Gastroesophageal sphincter (tissue), 4 donors: ENCODE data around the gene CCDC47. TPM values are rescaled to one million over a fixed set of nuclear protein-coding genes. Genes with fewer than 3 reads are reported as not detected.
A peak's percentile ranks its signal among the peaks of the same experiment; 100 is the strongest.

Experiments
- ATAC-seq: fragments of 150-250 bp; one replicate; pipeline ENCODE4 v1.9.1; 2016; ENCODE audit warnings: mild to moderate bottlenecking, moderate library complexity
- H3K27ac ChIP-seq, 4 donors: fragments of 200-600 bp; sonication (generic) in 3 of 4; 1 replicate in 3 of 4; 2 replicates in 1 of 4; pipeline ENCODE4 v1.5.1; 2016 to 2019
- H3K27me3 ChIP-seq: fragments of 200-600 bp; sonication (generic); one replicate; pipeline ENCODE4 v1.5.1; 2019
- H3K36me3 ChIP-seq, 2 donors: fragments of 200-600 bp; sonication (generic); one replicate each; pipeline ENCODE4 v1.5.1; 2019; ENCODE audit warnings: control low read depth in 1 of 2
- H3K4me1 ChIP-seq, 3 donors: fragments of 200-600 bp; sonication (generic); 1 replicate in 2 of 3; 2 replicates in 1 of 3; pipeline ENCODE4 v1.5.1; 2016 to 2019; ENCODE audit warnings: control low read depth in 2 of 3
- H3K4me3 ChIP-seq, 2 donors: fragments of 200-600 bp; sonication (generic); one replicate each; pipeline ENCODE4 v1.5.1; 2019; ENCODE audit warnings: mild to moderate bottlenecking in 1 of 2, moderate library complexity in 1 of 2
- H3K9me3 ChIP-seq, 3 donors: fragments of 200-600 bp; sonication (generic); one replicate each; pipeline ENCODE4 v1.5.1; 2017 to 2019; ENCODE audit warnings: control low read depth in 2 of 3
- EP300 ChIP-seq: sonication (generic); formaldehyde crosslinking; IDR thresholded peaks from one replicate; pipeline ENCODE4 v1.6.1; 2017; ENCODE audit warnings: antibody characterized with exemption, mild to moderate bottlenecking
- POLR2A ChIP-seq, 2 donors: fragments of 450-650 bp; IDR thresholded peaks; one replicate each; pipeline ENCODE4 v1.6.1; 2017; ENCODE audit warnings: antibody characterized with exemption in 2 of 2, mild to moderate bottlenecking in 2 of 2, moderate library complexity in 1 of 2
- POLR2AphosphoS5 ChIP-seq: sonication (generic); formaldehyde crosslinking; IDR thresholded peaks from one replicate; pipeline ENCODE4 v1.6.1; 2017; ENCODE audit warnings: antibody characterized with exemption
- WGBS, 2 donors: methylation state at CpG; one replicate each; pipeline ENCODE4 v1.1.5; 2018; ENCODE audit warnings: low coverage in 1 of 2; 5-methylcytosine and 5-hydroxymethylcytosine counted together
- total RNA-seq, 4 donors: library from RNA; depleted of rRNA; stranded (reverse); fragments of >200 nt; gene quantifications; one replicate each; pipeline ENCODE4 v1.1.0, GENCODE V29; 2016
- TF ChIP-seq, protein P1 (sequence below), 4 experiments: fragments of 200-600 bp in 2 of 4; fragments of 450-650 bp in 2 of 4; sonication (generic) in 1 of 4; IDR thresholded peaks; one replicate each; pipeline ENCODE4 v1.5.1; 2017 to 2019; ENCODE audit warnings: antibody characterized with exemption in 4 of 4, mild to moderate bottlenecking in 2 of 4, moderate library complexity in 2 of 4

Gene CCDC47
- total RNA-seq, 4 donors from 2014 or later, result 53.1 to 62.0 (median 58.9) TPM

DNA sequence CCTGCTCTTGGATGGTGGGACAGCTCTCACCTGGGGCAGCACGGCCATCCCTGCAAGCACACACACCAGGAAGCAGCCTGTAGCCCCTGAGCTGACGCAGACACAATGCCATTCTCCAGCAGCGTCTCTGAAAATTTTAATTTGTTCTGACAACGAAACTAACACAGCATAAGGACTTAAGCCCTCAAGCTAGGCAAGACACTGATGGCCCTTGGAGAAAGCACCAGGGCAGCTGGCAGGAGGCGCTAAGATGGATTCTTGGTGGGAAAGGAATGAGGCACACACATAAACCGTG lies 70.7 kb downstream of the CCDC47 start:
- no peak overlapping the region for H3K4me3 ChIP-seq
- no peaks in the 10 kb centered on the region for H3K27me3 ChIP-seq
- peaks cover 0 to 45% (median 18%) of the 10 kb centered on the region in 3 donors for H3K4me1 ChIP-seq
- no peak for ATAC-seq
- H3K36me3 ChIP-seq, result peaks cover 0 to 52% of the 10 kb centered on the region in 2 donors
- 68 to 93% methylated on average over 2 to 3 of the region's 6 CpGs for WGBS, 2 donors
- no peak for TF ChIP-seq POLR2AphosphoS5
- no peak for TF ChIP-seq EP300
- TF ChIP-seq POLR2A (IDR thresholded peaks at IDR 0.05), result no peak
- TF ChIP-seq, protein P1, sequence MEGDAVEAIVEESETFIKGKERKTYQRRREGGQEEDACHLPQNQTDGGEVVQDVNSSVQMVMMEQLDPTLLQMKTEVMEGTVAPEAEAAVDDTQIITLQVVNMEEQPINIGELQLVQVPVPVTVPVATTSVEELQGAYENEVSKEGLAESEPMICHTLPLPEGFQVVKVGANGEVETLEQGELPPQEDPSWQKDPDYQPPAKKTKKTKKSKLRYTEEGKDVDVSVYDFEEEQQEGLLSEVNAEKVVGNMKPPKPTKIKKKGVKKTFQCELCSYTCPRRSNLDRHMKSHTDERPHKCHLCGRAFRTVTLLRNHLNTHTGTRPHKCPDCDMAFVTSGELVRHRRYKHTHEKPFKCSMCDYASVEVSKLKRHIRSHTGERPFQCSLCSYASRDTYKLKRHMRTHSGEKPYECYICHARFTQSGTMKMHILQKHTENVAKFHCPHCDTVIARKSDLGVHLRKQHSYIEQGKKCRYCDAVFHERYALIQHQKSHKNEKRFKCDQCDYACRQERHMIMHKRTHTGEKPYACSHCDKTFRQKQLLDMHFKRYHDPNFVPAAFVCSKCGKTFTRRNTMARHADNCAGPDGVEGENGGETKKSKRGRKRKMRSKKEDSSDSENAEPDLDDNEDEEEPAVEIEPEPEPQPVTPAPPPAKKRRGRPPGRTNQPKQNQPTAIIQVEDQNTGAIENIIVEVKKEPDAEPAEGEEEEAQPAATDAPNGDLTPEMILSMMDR (IDR thresholded peaks at IDR 0.05), result no peak
- no peaks in the 10 kb centered on the region for H3K9me3 ChIP-seq
- no peak overlapping the region for H3K27ac ChIP-seq

DNA sequence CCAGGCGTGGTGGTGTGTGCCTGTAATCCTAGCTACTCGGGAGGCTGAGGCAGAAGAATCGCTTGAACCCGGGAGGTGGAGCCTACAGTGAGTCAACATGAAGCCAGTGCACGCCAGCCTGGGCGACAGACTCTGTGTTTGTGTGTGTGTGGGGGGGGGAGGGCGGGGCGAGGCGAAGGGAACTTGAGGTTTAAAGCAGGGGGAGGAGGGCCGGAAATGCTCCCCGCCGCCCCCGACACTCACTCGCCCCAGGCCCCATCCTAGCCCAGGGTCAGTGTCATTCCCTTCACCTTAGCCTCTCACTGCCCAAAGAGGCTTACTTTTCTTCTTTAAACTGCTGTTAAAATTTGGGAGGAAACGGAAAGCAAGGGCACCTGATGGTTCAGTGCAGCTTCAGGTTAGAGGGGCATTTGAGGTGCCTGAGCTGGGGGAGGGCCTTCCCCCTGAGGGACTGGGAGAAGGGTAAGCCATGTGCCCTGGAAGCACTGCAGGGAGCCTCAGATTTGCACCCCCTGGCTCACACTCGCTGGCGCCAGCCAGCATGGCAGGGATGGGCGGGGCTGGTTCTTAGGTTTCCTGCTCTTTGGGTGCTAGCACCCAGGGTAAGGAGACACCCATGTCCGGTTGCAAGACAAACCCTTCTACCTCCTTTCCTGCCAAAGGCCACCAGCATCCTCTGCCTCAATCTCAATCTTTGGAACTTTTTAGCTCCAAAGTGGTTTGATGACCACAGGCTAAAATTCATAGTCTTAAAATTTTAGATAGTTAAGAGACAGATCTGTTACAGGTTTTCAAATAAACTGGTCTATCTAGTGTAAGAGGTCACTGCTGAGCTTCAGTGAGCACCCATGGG lies 71.3 kb downstream of the CCDC47 start:
- Histone ChIP-seq H3K4me3 (no peak overlapping the region), H3K27me3 (no peaks in the 10 kb centered on the region), H3K27ac (peak overlapping the region in 2 of 4 donors; percentile 17 to 76), H3K36me3 (peaks cover 0 to 46% of the 10 kb centered on the region in 2 donors), H3K4me1 (peaks cover 0 to 51% (median 19%) of the 10 kb centered on the region in 3 donors), H3K9me3 (no peaks in the 10 kb centered on the region)
- ATAC-seq, result no peak
- 80% methylated on average over 1 to 8 of the region's 19 CpGs for WGBS, 2 donors
- TF ChIP-seq POLR2AphosphoS5 (no peak), EP300 (no peak), POLR2A (IDR thresholded peaks at IDR 0.05) (no peak)
- TF ChIP-seq, protein P1 (IDR thresholded peaks at IDR 0.05), result no peak

DNA sequence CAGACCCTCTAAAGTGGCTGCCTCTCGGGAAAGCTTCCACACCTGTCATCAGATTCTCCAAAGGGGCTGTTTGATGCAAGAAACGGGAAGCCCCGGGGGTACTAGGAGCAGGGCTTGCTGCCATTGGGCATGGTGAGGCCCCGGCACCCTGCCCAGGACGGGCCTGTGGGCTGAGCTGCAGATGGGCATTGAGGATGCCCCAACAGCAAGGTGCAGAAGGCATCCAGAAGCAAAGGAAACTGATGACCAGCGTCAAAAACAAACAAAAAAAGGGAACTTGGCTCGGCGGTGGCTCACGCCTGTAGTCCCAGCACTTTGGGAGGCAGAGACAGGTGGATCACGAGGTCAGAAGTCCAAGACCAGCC lies 72.0 kb downstream of the CCDC47 start:
- TF ChIP-seq POLR2AphosphoS5 (no peak), POLR2A (IDR thresholded peaks at IDR 0.05) (no peak), EP300 (no peak)
- TF ChIP-seq, protein P1 (IDR thresholded peaks at IDR 0.05), result no peak

DNA sequence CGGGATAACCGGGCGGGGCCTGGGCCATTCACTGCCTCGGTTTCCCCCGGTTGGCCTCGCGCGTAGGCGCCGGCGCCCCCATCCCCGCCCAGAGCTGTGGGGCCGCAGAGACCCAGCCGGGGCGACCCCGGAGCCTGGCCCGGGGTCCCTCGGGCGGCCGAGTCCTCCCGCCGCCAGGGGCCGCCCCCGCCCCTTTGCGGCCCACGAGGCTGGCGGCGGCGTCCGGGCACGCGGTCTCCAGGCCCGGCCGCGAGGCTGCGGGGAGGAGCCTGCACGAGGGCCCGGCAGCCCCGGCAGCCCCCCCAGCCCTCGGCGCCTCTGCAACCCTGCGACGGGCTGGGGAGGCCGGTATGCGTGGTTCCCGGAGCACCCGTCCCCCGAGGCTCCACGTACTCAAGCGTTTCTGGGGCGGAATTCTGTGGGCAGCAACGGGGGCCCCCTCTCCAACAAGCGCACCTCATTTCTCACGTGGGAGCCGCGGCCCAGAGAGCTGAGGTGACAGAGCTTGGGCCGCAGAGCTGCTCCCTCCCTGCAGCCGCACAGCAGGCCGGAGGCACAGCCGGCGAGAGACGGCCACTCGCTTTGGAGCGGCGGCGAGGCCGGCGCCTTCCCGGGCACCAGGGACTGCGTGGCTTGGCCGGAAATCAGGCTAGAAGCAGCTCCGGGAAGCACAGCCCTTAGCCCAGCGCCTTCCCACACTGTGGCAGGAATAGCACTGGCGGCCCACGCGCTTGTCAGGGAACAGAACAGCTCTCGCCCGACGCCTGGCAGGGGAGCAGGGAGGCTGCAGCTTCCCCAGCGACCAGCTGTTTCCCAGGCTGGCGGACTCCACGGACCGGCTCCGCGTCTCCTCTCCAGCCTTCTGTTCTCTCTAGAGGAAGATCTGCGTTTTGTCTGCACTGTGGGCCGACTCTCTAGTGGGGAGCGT lies 72.6 kb downstream of the CCDC47 start:
- WGBS, 2 donors, result no CpG with 5 or more reads among the region's 88 CpGs

More for the DNA sequence above, 72.0 kb downstream of the CCDC47 start:
- Histone ChIP-seq H3K4me1 (peaks cover 0 to 57% (median 19%) of the 10 kb centered on the region in 3 donors), H3K4me3 (peak overlapping the region in 1 of 2 donors; percentile 72), H3K27ac (peak overlapping the region in 3 of 4 donors; percentile 76 to 78 (median 77)), H3K36me3 (peaks cover 0 to 40% of the 10 kb centered on the region in 2 donors), H3K27me3 (no peaks in the 10 kb centered on the region), H3K9me3 (no peaks in the 10 kb centered on the region)
- no peak for ATAC-seq
- 70% methylated on average over 5 of the region's 10 CpGs; no CpG with 5 or more reads in 1 of the 2 donors for WGBS, 2 donors

More for the DNA sequence above, 72.6 kb downstream of the CCDC47 start:
- peak overlapping the region in 3 of 4 donors; percentile 76 to 78 (median 77) for H3K27ac ChIP-seq
- peaks cover 0 to 33% of the 10 kb centered on the region in 2 donors for H3K36me3 ChIP-seq
- H3K9me3 ChIP-seq, result no peaks in the 10 kb centered on the region
- H3K4me3 ChIP-seq, result peak overlapping the region; percentile 26 to 72
- peak; percentile 32 for ATAC-seq
- TF ChIP-seq, protein P1 (IDR thresholded peaks at IDR 0.05), result peak in 3 of 4 experiments; percentile 12 to 27 (median 15)
- peak; percentile 77 for TF ChIP-seq POLR2AphosphoS5
- no peak for TF ChIP-seq POLR2A (IDR thresholded peaks at IDR 0.05)
- TF ChIP-seq EP300, result no peak
- no peaks in the 10 kb centered on the region for H3K27me3 ChIP-seq
- peaks cover 0 to 60% (median 19%) of the 10 kb centered on the region in 3 donors for H3K4me1 ChIP-seq
